GM23338 (cell line): ENCODE data around the gene MYL11. TPM values are rescaled to one million over a fixed set of nuclear protein-coding genes. Genes with fewer than 3 reads are reported as not detected.

Experiments
- ATAC-seq: fragments of 200-7000 bp; cut with Tn5 transposase; 3 replicates; pipeline ENCODE4 v1.9.1; 2020
- DNase-seq: peaks from one replicate; pipeline ENCODE4 v3.0.0-alpha.2; 2015; ENCODE audit warnings: low spot score
- H2AFZ ChIP-seq: fragments of 200-600 bp; sonication (generic); 2 replicates; pipeline ENCODE4 v1.8.0; 2016; ENCODE audit warnings: antibody characterized with exemption, mild to moderate bottlenecking, moderate library complexity
- H3F3A ChIP-seq: fragments of 200-600 bp; sonication (generic); replicated peaks from 2 replicates; pipeline ENCODE4 v1.8.0; 2017; ENCODE audit warnings: antibody characterized with exemption, mixed run types, low read depth
- H3K27ac ChIP-seq: fragments of 200-600 bp; sonication (generic); 2 replicates; pipeline ENCODE4 v1.6.1; 2016; ENCODE audit warnings: low read depth
- H3K27me3 ChIP-seq: fragments of 200-600 bp; sonication (generic); 2 replicates; pipeline ENCODE4 v1.8.0; 2016; ENCODE audit warnings: mild to moderate bottlenecking, mixed run types, moderate library complexity; ENCODE audit not compliant: insufficient read depth
- H3K36me3 ChIP-seq: fragments of 200-600 bp; sonication (generic); 2 replicates; pipeline ENCODE4 v1.8.0; 2016; ENCODE audit warnings: mild to moderate bottlenecking; ENCODE audit not compliant: insufficient read depth
- H3K4me1 ChIP-seq: fragments of 200-600 bp; sonication (generic); 2 replicates; pipeline ENCODE4 v1.8.0; 2016; ENCODE audit warnings: mild to moderate bottlenecking, moderate library complexity; ENCODE audit not compliant: insufficient read depth
- H3K4me2 ChIP-seq: fragments of 200-600 bp; sonication (generic); 2 replicates; pipeline ENCODE4 v1.7.1; 2017; ENCODE audit warnings: mixed run types
- H3K4me3 ChIP-seq: fragments of 200-600 bp; sonication (generic); 2 replicates; pipeline ENCODE4 v1.6.1; 2016; ENCODE audit warnings: mixed run types
- H3K79me2 ChIP-seq: fragments of 200-600 bp; sonication (generic); replicated peaks from 2 replicates; pipeline ENCODE4 v1.8.0; 2017; ENCODE audit warnings: mild to moderate bottlenecking; ENCODE audit not compliant: insufficient read depth
- H3K9me2 ChIP-seq: fragments of 200-600 bp; sonication (generic); 2 replicates; pipeline ENCODE4 v1.8.0; 2017; ENCODE audit not compliant: insufficient read depth
- H4K20me1 ChIP-seq: fragments of 200-600 bp; sonication (generic); replicated peaks from 2 replicates; pipeline ENCODE4 v1.8.0; 2017; ENCODE audit warnings: mild to moderate bottlenecking; ENCODE audit not compliant: insufficient read depth
- H3K27ac Mint-ChIP-seq: 2 replicates; pipeline ENCODE4 v1.8.0; 2020; ENCODE audit warnings: inconsistent platforms, mild to moderate bottlenecking, moderate library complexity, mixed read lengths
- H3K27me3 Mint-ChIP-seq: 3 replicates; pipeline ENCODE4 v1.8.0; 2022; ENCODE audit warnings: low read depth, mild to moderate bottlenecking, moderate library complexity, mixed read lengths, inconsistent platforms; ENCODE audit not compliant: insufficient read depth, poor library complexity
- H3K36me3 Mint-ChIP-seq: 3 replicates; pipeline ENCODE4 v1.8.0; 2021; ENCODE audit warnings: low read depth, mild to moderate bottlenecking, inconsistent platforms, moderate library complexity, mixed read lengths
- H3K4me1 Mint-ChIP-seq: 3 replicates; pipeline ENCODE4 v1.8.0; 2020; ENCODE audit warnings: mild to moderate bottlenecking, inconsistent platforms, mixed read lengths
- H3K4me3 Mint-ChIP-seq: 3 replicates; pipeline ENCODE4 v1.8.0; 2021; ENCODE audit warnings: moderate library complexity, mild to moderate bottlenecking, inconsistent platforms, mixed read lengths
- H3K9me3 Mint-ChIP-seq: 3 replicates; pipeline ENCODE4 v1.8.0; 2020; ENCODE audit warnings: moderate library complexity, mild to moderate bottlenecking, inconsistent platforms, mixed read lengths
- CTCF ChIP-seq, 2 experiments: fragments of 200-600 bp in 1 of 2; sonication (generic) in 1 of 2; conservative IDR thresholded peaks; 2 replicates each; pipeline versions ENCODE4 v1.5.1 to v1.6.1; 2016 to 2017; ENCODE audit warnings: antibody characterized with exemption in 2 of 2, low read depth in 2 of 2, mild to moderate bottlenecking in 2 of 2, moderate library complexity in 1 of 2
- ETS1 ChIP-seq: IDR thresholded peaks from 2 replicates; pipeline ENCODE4 v1.6.1; 2016; ENCODE audit warnings: antibody characterized with exemption
- EZH2 ChIP-seq: fragments of 200-600 bp; sonication (generic); IDR thresholded peaks from one replicate; pipeline ENCODE4 v1.8.0; 2017; ENCODE audit warnings: antibody characterized with exemption, mild to moderate bottlenecking, low read depth; ENCODE audit not compliant: unreplicated experiment
- NANOG ChIP-seq: IDR thresholded peaks from 2 replicates; pipeline ENCODE4 v1.6.1; 2016; ENCODE audit warnings: antibody characterized with exemption, borderline replicate concordance
- POLR2AphosphoS5 ChIP-seq: IDR thresholded peaks from 2 replicates; pipeline ENCODE4 v1.6.1; 2016; ENCODE audit warnings: antibody characterized with exemption, low read depth
- ZNF462 ChIP-seq: fragments of 250-450 bp; sonication (Bioruptor Pico); IDR thresholded peaks from 2 replicates; pipeline ENCODE4 v1.5.0; 2020; ENCODE audit warnings: mild to moderate bottlenecking, moderate library complexity
- polyA plus RNA-seq: library from polyadenylated mRNA; unstranded; fragments of >200 nt; fragmentation: Nextera tagmentation; extraction: Ambion mirVana; gene quantifications from 2 replicates; pipeline ENCODE4 v1.2.1, GENCODE V29; 2016
- total RNA-seq: library from RNA; depleted of rRNA; stranded (reverse); fragments of >200 nt; shearing (Covaris generic); gene quantifications from 2 replicates; pipeline ENCODE4 v1.2.3, GENCODE V29; 2014

The MYL11 gene
- total and polyA plus RNA-seq, 2 experiments from 2014 or later = 3.5 TPM; not detected in 1

GRCh38 chr16:30357715-30358576 is 16.7 kb upstream of the MYL11 start:
- Histone ChIP-seq H3K4me2 (no peak overlapping the region), H3F3A (0 out of 2 replicates have a peak, but pooled peaks cover 3% of the 10 kb centered on the region), H3K4me1 (peaks cover 3% of the 10 kb centered on the region), H3K9me2 (no peaks in the 10 kb centered on the region), H4K20me1 (no peaks in the 10 kb centered on the region), H3K27ac (no peak overlapping the region), H3K79me2 (peaks cover 16% of the 10 kb centered on the region), H2AFZ (no peak overlapping the region), H3K36me3 (no peaks in the 10 kb centered on the region), H3K4me3 (no peak overlapping the region), H3K27me3 (no peaks in the 10 kb centered on the region)
- no peak overlapping the region; the same call in 2 of the 3 replicates for H3K4me3 Mint-ChIP-seq
- H3K4me1 Mint-ChIP-seq = peaks cover 31% of the 10 kb centered on the region
- H3K27ac Mint-ChIP-seq = no peak overlapping the region
- DNase-seq (no peak), ATAC-seq (no peak)
- peaks cover 43% of the 10 kb centered on the region for H3K36me3 Mint-ChIP-seq
- TF ChIP-seq EZH2 = no peak
- TF ChIP-seq CTCF (conservative IDR thresholded peaks at IDR 0.05; ENCODE audit: low read depth in 2 of 2) = no peak
- no peak for TF ChIP-seq POLR2AphosphoS5
- no peak for TF ChIP-seq ZNF462 (CRISPR knock-in tag)
- no peak for TF ChIP-seq ETS1
- TF ChIP-seq NANOG = no peak
- peaks cover 23% of the 10 kb centered on the region for H3K27me3 Mint-ChIP-seq
- peaks cover 4% of the 10 kb centered on the region; the same call in 2 of the 3 replicates for H3K9me3 Mint-ChIP-seq
